ENCODE measurements around the gene MICAL3.

MICAL3 gene

DNA sequence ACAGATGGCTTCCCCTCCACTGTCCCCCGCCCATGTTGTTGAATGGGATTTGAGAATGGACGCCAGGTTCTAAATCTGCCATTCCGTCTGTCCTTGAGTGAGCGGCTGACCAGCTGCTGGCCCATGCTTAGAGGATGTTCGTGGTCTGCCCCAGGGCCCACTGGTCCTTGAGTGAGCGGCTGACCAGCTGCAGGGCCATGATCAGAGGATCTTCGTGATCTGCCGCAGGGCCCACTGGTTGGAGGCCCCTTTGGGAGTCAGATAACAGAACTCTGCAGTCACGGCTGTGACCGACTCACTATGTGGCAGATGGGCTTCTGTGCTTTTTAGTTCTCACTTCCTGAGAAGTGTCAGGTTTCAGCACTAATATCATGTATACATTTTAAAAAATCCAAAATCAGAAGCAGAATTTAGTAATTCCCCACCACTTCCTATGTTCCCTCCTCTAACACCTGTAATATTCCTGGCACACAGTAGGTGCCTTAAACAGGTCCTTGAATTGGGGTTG, 54.1 kb downstream of the MICAL3 start:
- no peak for DNase-seq

DNA sequence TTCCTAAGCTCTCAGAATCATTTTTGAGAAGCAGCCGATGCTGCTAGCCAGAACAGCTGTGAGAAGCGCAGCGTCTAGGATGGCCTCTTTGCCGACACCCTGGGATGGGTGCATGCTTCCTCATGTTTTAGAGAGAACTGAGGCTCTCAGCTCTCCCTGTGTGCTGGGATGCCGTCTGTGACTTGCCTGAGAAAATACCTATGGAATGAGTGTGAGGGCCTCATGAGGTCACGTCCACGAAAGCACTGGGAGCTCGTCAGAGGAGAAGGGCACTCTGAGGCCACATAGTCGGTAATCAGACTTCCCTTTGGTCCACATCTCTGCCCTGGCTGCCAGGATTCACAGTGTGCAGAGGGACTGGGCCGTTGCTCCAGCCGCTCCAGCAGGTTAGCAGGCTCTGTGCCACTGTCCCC, 54.7 kb downstream of the MICAL3 start:
- DNase-seq: no peak

DNA sequence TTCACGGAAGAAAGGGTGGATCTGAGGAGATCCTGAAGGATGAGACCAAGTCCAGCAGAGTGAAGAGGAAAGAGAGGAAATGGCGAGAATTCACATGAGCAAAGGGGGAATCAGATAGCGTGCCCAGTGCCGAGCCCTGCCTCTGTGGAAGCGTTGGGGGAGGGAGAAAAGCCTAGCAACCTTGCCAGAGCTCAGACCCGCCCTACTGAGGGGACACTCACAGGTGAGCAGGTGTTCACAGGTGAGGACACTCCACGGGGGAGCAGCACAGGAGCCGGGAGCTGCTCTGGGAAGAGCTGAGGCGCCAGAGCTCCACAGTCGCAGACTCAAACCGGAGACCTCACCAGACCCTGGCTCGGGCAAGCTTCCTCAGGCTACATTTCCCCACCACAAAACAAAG, 56.2 kb downstream of the MICAL3 start:
- DNase-seq: no peak

DNA sequence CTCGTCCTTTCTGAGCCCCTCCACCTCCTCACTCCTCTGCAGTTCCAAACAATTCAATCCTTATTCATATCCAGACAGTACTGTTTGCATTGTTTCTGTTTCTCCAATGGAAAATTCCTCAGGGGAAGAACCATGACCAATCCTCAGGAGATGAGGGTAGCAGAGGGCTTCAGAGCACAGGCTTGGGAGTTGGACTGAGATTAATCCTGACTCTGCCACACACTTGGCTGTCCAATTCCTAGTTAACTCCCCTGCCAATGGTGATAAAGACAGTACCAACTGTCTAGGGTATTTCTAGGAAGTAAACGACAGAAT, 58.0 kb downstream of the MICAL3 start:
- DNase-seq: no peak

DNA sequence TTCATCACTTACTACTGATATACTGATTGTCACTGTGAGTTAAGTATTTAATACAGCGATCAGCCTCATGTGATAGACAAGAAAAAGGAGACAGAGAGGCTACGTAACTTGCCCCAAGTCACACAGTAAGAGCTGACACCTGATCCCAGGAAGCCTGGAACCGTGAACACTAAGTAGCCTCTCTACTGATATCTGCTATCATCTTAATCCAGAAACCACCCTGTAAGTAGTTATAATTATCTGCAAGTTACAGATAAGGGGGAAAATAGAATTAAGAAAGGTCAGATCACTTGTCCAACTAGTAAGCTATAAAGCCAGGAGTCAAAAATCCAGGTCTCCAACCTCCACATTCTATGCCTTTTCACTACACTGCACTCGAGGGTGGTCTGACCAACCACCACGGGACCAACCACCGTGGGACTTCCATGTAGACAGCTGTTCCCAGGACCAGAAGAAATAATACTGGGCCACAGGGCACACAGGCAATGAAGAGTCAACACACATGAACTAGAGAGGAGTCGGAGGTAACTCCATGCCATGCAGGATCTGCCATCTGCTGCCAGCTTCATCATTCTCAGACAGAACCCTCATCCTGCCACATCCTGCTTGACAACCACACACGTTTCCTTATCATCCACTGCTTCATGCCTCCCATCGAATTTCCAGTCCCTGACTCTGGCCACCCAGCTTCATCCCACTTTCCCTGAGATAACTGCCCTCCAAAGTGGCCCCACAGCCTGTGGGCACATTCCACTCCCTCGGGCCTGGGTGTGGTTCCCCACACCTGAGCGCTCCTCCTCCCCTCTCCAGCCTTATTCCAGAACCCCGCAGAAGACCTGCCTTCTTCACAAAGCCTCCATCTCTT, 58.6 kb downstream of the MICAL3 start:
- DNase-seq: no peak

DNA sequence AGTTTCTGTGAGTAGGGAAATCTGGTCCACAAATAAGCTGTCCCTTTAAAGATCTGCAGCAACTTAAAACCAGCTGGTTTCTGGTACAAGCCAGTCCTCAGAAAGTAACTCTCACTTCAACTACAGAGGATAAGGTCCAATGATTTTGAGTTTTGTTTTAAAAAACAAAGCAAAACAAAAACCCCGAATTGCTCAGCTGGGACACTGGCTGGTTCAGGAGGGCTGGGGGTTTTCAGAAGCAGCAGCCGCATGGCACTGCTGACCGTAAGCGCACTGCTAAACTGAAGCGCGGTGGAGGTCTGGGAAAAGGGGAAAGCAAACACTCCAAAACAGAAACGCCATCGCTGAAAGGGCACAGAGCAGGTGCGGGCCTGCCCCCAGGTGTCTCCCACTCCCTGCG, 59.7 kb downstream of the MICAL3 start:
- DNase-seq: no peak

DNA sequence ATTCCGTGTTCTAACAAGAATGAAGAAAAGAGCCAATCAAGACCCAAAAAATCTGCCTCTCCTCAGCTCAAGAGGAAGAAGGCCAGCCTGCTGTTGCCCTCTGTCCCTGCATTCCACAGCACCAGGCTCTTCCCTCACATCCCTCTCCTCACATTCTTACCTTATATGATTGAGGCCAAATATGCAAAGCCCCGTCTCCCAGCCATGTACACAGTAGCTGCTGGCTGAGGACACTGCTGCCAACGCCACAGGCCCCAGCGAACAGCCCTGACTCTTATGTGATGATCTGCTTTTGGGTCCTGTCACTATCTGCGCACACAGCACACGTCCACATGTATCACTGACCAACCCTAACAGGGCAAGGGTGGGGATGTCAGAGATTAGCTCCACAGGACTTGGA, 60.2 kb downstream of the MICAL3 start:
- DNase-seq: no peak

DNA sequence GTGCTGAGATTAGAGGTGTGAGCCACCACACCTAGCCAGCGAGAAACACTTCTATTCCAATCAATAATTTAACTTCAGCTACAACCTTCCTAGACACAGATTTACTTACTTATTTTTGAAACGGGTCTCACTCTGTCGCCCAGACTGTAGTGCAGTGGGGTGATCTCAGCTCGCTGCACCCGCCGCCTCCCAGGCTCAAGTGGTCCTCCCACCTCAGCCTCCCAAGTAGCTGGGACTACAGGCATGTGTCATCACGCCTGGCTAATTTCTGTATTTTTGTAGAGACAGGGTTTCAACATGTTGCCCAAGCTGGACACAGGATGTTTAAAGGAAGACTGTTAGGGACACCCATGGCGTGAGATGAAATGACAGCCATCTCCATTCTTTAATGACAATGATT, 61.3 kb downstream of the MICAL3 start:
- DNase-seq: no peak

DNA sequence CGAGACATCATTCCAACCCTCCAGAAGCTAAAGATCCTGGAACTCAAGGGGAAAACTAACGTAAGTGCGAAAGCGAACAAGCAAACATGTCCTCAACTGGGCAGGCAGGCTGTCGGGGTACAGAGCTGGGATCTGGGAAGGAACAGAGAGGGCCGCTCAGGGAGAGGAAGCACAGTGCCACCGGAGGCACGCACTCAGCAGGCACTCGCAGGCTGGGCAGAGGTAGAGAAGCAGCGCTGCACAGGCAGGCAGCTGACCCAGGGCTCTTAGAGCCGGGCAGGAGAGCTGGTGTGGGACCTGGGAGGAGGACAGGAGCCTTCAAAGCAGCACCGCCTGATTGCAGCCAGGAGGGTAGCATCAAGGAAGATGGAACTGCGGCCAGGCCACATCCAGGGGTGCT, 62.2 kb downstream of the MICAL3 start:
- DNase-seq: no peak

DNA sequence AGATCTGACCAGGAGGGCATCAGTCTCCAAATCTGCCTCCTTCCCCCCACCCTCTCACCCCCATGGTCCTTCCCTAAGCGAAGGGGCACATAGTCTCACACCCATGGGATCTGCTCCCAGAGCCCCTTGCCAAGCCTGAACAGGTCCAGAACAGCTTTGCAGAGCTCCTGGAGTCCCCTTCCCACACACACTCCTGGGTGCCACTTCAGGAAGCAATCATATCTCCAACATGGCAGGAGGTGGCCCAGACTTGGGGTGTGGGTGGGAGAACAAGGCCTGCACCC, 63.0 kb downstream of the MICAL3 start:
- DNase-seq: no peak

DNA sequence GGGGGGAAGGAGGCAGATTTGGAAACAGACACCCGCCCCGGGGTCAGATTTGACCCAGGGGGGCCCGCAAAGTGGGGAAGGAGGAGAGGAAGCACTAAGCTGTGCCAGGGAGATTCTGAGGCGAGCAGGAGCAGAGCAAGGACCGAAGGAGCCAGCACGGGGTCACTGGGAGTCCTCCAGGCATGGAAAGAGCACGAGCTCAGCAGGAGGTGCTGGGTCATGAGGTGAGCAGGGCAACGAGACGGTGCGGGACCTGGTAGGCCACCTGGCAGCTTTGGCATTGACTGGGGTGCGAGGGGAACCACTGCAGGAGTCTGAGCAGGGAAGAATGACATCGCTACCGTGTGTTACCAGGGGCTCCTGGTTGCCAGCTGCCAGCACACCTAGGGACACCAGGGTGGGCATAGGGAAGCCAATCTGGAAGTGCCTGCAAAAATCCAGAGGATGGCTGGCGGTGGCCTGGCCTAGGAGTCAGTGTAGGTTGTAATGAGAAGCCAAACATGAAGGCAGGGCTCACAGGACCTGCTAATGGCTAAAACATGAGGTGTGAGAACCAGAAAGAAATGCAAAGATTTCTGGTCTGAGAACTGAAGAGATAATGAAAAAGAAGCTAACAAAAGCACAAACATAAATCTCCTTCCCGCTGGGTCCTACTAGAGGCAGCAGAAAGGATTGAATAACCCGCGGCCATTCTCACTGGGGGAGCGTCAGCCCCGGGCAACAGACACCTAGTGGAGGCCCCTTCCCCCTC, 63.5 kb downstream of the MICAL3 start:
- no peak for DNase-seq

DNA sequence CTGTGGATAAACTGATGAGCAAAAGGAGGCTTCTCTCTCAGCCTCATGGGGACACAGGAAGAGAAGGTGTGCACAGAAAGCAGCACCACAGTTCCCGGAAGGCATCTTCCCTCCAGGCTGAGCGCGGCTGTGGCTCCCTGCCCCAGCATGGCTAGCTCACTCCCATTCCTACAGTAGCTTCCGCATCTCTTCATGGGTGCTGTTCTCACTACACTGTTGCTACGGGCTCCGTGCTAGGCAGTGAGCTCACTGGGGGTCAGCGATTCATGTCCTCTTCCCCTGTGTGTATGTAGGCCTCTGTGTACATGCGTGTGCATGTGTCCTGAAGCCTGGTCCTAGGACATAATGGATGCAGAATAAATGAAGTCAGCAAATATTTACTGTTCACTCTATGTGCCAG, 64.3 kb downstream of the MICAL3 start:
- DNase-seq: no peak

DNA sequence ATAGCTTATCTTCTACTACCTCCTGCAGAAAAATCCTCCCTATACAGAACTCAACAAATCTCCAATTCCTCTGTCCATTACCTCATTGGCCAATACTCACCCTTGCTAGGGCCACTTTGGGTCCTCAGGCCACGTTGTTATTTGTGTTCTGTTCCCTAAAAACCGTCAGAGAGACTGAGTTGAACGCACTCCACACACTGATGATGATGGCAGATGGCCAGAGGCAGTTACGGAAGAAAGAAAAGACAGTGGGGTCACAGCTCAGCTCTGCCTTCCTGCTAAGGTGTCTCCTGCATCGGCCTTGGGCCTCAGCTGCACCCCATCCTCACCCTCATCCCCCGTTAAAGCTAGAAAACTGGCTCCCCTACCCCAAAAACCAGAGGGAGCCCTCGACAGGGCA, 66.2 kb downstream of the MICAL3 start:
- DNase-seq: no peak

DNA sequence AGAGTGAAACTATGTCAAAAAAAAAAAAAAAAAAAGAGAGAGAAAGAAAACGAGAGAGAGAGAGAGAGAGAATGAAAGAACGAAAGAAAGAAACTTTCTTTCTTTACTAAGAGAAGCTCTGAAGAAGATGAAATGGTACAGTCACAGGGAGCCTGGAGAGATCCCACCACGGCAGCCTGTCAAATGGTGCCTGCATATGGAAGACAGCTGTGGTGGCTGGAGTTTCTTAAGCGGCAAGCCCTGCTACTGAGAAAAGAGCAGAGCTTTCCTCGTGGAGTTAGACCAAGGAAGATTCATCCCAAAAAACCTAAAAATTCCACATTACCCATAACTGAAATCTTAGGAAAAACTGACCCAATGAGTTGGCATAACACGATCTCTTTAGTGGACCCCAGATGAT, 66.7 kb downstream of the MICAL3 start:
- DNase-seq: no peak

DNA sequence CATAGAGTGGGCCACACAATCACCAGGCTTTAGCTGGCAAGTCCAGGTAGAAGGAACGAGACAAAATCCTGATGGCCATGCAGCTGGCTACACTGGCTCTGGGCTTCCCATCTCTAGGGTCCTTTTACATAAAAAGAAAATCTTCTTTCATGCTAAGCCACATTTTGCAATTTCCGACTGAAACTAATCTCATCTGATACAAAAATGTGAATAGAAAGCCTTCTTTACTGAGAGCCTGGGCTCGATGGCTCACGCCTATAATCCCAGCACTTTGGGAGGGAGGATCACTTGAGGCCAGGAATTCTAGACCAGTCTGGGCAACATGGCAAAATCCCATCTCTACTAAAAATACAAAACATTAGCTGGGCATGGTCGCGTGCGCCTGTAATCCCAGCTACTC, 67.2 kb downstream of the MICAL3 start:
- no peak for DNase-seq

DNA sequence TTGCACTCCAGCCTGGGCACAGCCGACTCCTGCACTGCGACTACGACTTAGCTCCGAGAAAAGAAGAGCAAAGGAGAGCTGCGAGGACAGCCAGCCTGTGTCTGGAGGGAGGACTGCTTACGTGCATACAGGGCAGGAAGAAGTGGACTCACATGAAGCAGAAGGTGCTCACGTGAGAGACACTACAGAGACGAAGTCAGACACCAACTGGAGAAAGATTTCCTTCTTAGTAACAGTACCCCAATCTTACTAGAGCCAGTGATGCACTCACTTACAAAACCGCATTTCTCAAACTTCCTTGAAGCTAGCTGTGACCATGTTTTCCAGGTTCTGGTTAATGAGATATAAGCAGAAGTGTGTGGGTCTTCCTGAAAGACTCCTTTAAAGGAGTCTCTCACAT, 67.7 kb downstream of the MICAL3 start:
- DNase-seq: no peak

DNA sequence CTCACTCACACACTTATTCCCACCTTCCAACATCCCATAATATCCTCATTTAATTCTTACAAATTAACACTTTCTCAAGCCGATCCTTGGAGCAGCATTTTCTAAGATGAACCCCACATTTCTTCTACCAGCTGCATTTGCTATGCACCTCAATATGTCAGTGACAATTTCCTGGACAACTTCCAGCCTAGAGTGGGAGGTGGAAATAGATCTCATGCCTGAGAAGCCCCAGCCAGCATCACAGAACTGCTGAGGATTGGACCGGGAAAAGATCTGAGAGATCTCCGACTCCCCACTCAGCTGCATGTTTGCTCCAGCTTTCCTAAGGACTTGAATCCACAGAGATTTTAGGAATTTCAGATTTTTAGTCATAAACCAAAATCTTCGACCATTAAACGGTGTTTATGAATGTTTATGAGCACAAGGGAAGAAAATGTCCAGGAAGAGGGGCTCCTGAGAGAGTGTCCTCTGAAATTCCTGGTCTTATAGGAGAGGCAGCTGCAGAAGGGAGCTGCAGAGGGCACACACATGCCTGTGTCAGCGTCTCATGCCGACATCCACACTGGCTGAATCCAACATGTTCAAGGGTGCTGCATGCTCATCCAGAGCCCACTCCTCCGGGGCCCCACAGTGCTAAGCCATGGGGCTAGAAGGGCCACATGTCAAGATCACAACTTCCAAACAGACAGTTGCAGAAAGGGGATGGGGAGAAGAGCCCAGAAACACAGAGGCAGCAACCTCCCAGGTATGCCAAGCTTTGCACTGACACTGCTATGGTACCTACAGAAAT, 68.6 kb downstream of the MICAL3 start:
- no peak for DNase-seq

DNA sequence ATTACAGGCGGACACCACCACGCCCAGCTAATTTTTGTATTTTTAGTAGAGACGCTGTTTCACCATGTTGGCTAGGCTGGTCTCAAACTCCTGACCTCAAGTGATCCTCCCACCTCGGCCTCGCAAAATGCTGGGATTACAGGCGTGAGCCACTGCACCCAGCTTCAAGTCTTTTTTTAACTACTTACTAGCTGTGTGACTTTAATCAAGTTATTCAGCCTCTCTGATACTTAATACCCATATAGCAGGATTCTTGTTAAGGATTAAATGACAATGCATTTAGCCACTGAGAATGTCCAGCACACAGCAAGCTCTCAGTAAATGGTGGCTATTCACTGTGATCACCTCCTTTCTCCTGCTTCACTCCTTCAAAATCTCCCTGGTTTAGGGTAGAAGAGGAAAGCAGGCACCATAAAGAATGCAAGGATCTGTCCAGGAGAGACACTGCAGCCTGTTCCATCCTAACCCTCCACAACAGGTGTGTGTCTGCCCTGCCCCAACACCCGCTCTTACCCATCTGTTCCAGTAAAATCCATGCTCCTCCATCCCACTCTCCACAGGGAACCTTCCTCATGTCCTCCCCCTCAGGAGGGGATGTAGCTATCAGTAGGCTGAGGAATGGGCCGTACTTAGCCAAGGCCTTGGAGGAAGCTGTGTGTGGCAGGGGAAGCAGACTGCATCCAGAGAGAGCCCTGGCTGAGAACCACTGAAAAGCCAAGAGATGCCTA, 69.3 kb downstream of the MICAL3 start:
- DNase-seq: no peak

DNA sequence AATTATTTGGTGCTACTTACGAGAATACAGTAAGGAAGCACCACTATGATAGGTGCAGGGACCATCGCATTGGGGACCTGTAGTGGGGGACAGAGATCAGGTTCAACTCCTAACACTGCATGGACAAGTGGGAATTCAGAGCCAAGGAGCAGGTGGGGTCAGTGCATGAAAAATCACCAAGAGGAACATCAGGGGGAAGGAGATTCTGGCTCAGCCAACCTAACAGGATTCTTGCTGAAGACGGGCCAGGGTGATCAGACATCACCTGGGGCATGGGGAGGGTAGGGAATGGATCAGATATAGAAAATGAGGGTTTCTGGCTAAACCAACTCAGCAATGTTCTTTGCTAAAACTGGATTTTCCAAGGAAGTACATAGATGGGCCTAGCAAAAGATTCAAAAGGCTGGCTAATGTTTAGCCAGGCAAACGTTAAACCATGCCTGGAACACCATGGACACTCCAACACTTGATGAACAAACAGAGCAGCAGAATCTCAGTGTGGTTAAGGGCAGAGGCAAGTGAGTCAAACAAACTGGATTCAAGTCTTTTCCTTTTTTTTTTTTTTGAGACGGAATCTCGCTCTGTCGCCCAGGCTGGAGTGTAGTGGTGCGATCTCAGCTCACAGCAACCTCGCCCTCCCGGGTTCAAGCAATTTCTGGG, 70.0 kb downstream of the MICAL3 start:
- DNase-seq: no peak

DNA sequence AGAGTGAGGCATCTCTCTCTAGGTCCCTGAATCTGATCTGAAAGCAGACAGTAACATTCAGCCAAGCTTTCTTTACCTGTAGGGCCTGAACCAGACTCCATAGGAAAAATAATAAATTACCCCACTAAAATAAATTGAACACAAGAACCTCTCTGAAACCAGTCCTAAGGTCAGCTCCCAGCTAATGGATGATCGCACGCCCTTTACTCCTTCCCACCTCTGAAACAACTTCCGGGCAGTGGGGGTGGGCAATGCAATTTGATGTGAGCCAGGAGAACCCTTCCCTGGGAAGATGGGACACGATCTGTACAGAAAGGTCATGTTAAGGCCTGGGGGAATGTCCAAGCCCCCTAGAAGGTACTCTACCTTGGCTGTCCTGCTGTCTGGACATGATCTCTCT, 71.2 kb downstream of the MICAL3 start:
- DNase-seq: no peak

DNA sequence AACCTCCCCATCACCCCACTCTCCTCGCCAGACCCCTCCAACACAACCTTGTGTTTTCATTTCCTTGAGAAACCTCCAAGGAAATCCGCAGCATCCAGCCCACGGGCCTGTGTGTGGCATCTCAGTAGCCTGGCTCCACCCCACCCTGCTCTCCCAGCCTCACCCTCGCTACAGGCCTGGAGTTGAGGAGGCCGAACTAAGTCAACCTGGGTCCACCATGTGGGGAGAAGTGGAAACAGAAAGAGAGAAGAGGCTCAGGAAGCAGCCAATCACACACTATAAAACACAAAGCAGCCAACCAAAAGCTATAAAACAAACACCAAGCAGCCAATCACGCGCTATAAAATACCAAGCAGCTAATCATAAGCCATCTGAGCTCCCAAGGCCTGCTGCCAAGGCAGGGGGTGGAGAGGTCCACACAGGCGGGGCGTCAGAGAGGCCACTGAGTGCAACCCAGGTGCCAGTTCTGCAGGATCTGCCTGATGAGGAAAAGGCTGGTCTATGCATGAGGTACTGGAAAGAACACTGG, 72.0 kb downstream of the MICAL3 start:
- no peak for DNase-seq

DNA sequence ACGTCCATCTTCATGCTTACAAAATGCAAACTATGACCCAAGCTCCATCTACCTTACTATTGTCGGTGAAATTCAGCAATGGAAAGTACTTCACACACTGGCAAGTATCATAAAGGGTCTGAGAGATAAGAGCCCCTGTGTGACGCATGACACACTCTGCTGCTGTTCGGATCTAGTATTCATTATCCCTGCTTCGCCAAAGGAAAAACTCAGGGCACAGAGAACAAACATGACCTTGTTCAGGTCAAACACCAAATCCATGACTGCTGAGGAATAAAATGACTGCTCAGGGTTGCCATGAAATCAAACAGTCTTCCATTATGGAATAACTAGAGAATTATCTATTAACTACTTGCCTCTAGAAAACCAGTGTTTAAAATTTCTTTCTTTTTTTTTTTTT, 73.0 kb downstream of the MICAL3 start:
- no peak for DNase-seq
